NK-92 (cell line): Measurements from ENCODE around the gene TMEM106C.

ENCODE experiments used
- DNase-seq: peaks from one replicate; lab custom pipeline; 2025; ENCODE audit not compliant: unreplicated experiment; lab: John Stamatoyannopoulos, UW

The TMEM106C gene

GRCh38 chr12:47992776-47993175 is 29.4 kb downstream of the TMEM106C start:
- no peak for DNase-seq

GRCh38 chr12:47993491-47993890 is 30.1 kb downstream of the TMEM106C start:
- DNase-seq: no peak

GRCh38 chr12:47995981-47996401 is 32.6 kb downstream of the TMEM106C start:
- DNase-seq: no peak

GRCh38 chr12:47997321-47997720 is 33.9 kb downstream of the TMEM106C start:
- DNase-seq: no peak

GRCh38 chr12:47999816-48000215 is 36.4 kb downstream of the TMEM106C start:
- no peak for DNase-seq

- DNase-seq: no peak
Measured at GRCh38 chr12:48000878-48001504, 37.6 kb downstream of the TMEM106C start.

- DNase-seq: no peak
Measured at GRCh38 chr12:48001505-48002413, 38.4 kb downstream of the TMEM106C start.

GRCh38 chr12:48002414-48002730 is 39.0 kb downstream of the TMEM106C start:
- DNase-seq: no peak

- no peak for DNase-seq
Measured at GRCh38 chr12:48002773-48003218, 39.4 kb downstream of the TMEM106C start.

GRCh38 chr12:48003226-48004052 is 40.0 kb downstream of the TMEM106C start:
- no peak for DNase-seq

GRCh38 chr12:48004053-48004941 is 40.9 kb downstream of the TMEM106C start, which contains the start of gene COL2A1:
TSS of gene COL2A1 (minus strand) at chr12:48004476. CDS start at chr12:48004321, 155 bp downstream.
- no peak for DNase-seq

- no peak for DNase-seq
Measured at GRCh38 chr12:48005001-48005749, 41.8 kb downstream of the TMEM106C start.

- no peak for DNase-seq
Measured at GRCh38 chr12:48005750-48006021, 42.3 kb downstream of the TMEM106C start.

- DNase-seq: no peak
Measured at GRCh38 chr12:48007206-48007605, 43.8 kb downstream of the TMEM106C start.

- no peak for DNase-seq
Measured at GRCh38 chr12:48008349-48008748, 45.0 kb downstream of the TMEM106C start.

GRCh38 chr12:48008950-48009349 is 45.6 kb downstream of the TMEM106C start:
- DNase-seq: no peak

- DNase-seq: no peak
Measured at GRCh38 chr12:48009471-48009870, 46.1 kb downstream of the TMEM106C start.

- no peak for DNase-seq
Measured at GRCh38 chr12:48010366-48010970, 47.1 kb downstream of the TMEM106C start.

GRCh38 chr12:48012070-48012469 is 48.7 kb downstream of the TMEM106C start:
- no peak for DNase-seq

- no peak for DNase-seq
Measured at GRCh38 chr12:48013287-48013686, 49.9 kb downstream of the TMEM106C start.
